Neural cell (in vitro differentiated cells): ENCODE measurements around the gene HPD. TPM values are rescaled to one million over a fixed set of nuclear protein-coding genes. Genes with fewer than 3 reads are reported as not detected.

ENCODE experiments used
- H2AFZ ChIP-seq: fragments of 200-600, 300-800 bp; sonication (generic), shearing (Covaris generic); 2 replicates; pipeline ENCODE4 v1.6.0; 2014; ENCODE audit warnings: low read depth, mild to moderate bottlenecking, antibody characterized with exemption, low read length, moderate library complexity
- H3F3A ChIP-seq: fragments of 200-600 bp; shearing (Covaris generic); 2 replicates; pipeline ENCODE4 v1.6.1; 2016; ENCODE audit warnings: mild to moderate bottlenecking, moderate library complexity, mixed read lengths, antibody characterized with exemption, low read length; ENCODE audit not compliant: insufficient read depth, poor library complexity, severe bottlenecking
- H3K27ac ChIP-seq: fragments of 200-600, 300-800 bp; sonication (generic), shearing (Covaris generic); 2 replicates; pipeline ENCODE4 v1.5.1; 2014; ENCODE audit warnings: mild to moderate bottlenecking, low read length, moderate library complexity
- H3K27me3 ChIP-seq: fragments of 300-800, 200-600 bp; sonication (generic), shearing (Covaris generic); 2 replicates; pipeline ENCODE4 v1.6.0; 2014; ENCODE audit warnings: mild to moderate bottlenecking, low read depth, low read length, moderate library complexity; ENCODE audit not compliant: insufficient read depth
- H3K36me3 ChIP-seq: fragments of 300-800, 200-600 bp; sonication (generic), shearing (Covaris generic); 2 replicates; pipeline ENCODE4 v1.5.1; 2014; ENCODE audit warnings: mild to moderate bottlenecking, antibody characterized with exemption, low read length, moderate library complexity; ENCODE audit not compliant: insufficient read depth
- H3K4me2 ChIP-seq: fragments of 300-800, 200-600 bp; sonication (generic), shearing (Covaris generic); 2 replicates; pipeline ENCODE4 v1.6.0; 2014; ENCODE audit warnings: mild to moderate bottlenecking, low read length
- H3K4me3 ChIP-seq: fragments of 300-800, 200-600 bp; sonication (generic), shearing (Covaris generic); 2 replicates; pipeline ENCODE4 v1.5.1; 2014; ENCODE audit warnings: mild to moderate bottlenecking, low read length, moderate library complexity
- H3K79me2 ChIP-seq: fragments of 200-600 bp; shearing (Covaris generic); replicated peaks from 2 replicates; pipeline ENCODE4 v1.6.0; 2014; ENCODE audit warnings: mild to moderate bottlenecking, low read length, moderate library complexity; ENCODE audit not compliant: insufficient read depth
- H3K9ac ChIP-seq: fragments of 300-800, 200-600 bp; sonication (generic), shearing (Covaris generic); 2 replicates; pipeline ENCODE4 v1.6.1; 2016; ENCODE audit warnings: mild to moderate bottlenecking, low read length, mixed read lengths
- H3K9me2 ChIP-seq: fragments of 200-600 bp; shearing (Covaris generic); 2 replicates; pipeline ENCODE4 v1.6.1; 2016; ENCODE audit warnings: mild to moderate bottlenecking, low read length, mixed read lengths; ENCODE audit not compliant: insufficient read depth
- H3K9me3 ChIP-seq: fragments of 200-600, 300-800 bp; sonication (generic), shearing (Covaris generic); 2 replicates; pipeline ENCODE4 v1.6.1; 2016; ENCODE audit warnings: mild to moderate bottlenecking, mixed run types, low read length, moderate library complexity, mixed read lengths
- H4K20me1 ChIP-seq: fragments of 200-600 bp; shearing (Covaris generic); 2 replicates; pipeline ENCODE4 v1.6.1; 2016; ENCODE audit warnings: mild to moderate bottlenecking, mixed run types; ENCODE audit not compliant: insufficient read depth
- CTCF ChIP-seq: fragments of 450-650 bp; IDR thresholded peaks from 2 replicates; pipeline ENCODE4 v1.5.1; 2014; ENCODE audit warnings: antibody characterized with exemption, mild to moderate bottlenecking, moderate library complexity; ENCODE audit not compliant: poor library complexity, severe bottlenecking
- EP300 ChIP-seq: fragments of 450-650 bp; conservative IDR thresholded peaks from 2 replicates; pipeline ENCODE4 v1.6.1; 2014; ENCODE audit warnings: antibody characterized with exemption, mild to moderate bottlenecking, moderate library complexity; ENCODE audit not compliant: poor library complexity, severe bottlenecking
- EZH2 ChIP-seq: fragments of 200-600, 300-800 bp; shearing (Covaris generic), sonication (generic); IDR thresholded peaks from 2 replicates; pipeline ENCODE4 v1.6.1; 2014; ENCODE audit warnings: antibody characterized with exemption, low read length, borderline replicate concordance, mild to moderate bottlenecking; ENCODE audit not compliant: insufficient read depth, poor library complexity, severe bottlenecking
- MXI1 ChIP-seq: fragments of 450-650 bp; conservative IDR thresholded peaks from 2 replicates; pipeline ENCODE4 v1.6.1; 2014; ENCODE audit warnings: antibody characterized with exemption, mild to moderate bottlenecking; ENCODE audit not compliant: poor library complexity, severe bottlenecking
- POLR2AphosphoS5 ChIP-seq: IDR thresholded peaks from 2 replicates; pipeline ENCODE4 v1.6.1; 2012
- RAD21 ChIP-seq: fragments of 450-650 bp; conservative IDR thresholded peaks from 2 replicates; pipeline ENCODE4 v1.6.1; 2014; ENCODE audit warnings: antibody characterized with exemption, mild to moderate bottlenecking, moderate library complexity
- SMC3 ChIP-seq: fragments of 450-650 bp; conservative IDR thresholded peaks from 2 replicates; pipeline ENCODE4 v1.6.1; 2014; ENCODE audit warnings: antibody characterized with exemption, mild to moderate bottlenecking, moderate library complexity; ENCODE audit not compliant: poor library complexity
- TAF1 ChIP-seq: IDR thresholded peaks from 2 replicates; pipeline ENCODE4 v1.6.1; 2012; ENCODE audit warnings: low read depth
- polyA plus RNA-seq: library from polyadenylated mRNA; depleted of rRNA; stranded (reverse); fragments of >200 nt; gene quantifications from 2 replicates; pipeline ENCODE4 v1.2.3, GENCODE V29; 2014
- TF ChIP-seq, protein P1 (sequence below): IDR thresholded peaks from 2 replicates; pipeline ENCODE4 v1.6.1; 2012; ENCODE audit warnings: borderline replicate concordance

Gene HPD
- polyA plus RNA-seq, 1 donor from 2014 or later, result not detected

GRCh38 chr12:121810833-121811433, 47.7 kb downstream of the HPD start:
- peak overlapping the region; percentile 61 for H3K9ac ChIP-seq

DNA sequence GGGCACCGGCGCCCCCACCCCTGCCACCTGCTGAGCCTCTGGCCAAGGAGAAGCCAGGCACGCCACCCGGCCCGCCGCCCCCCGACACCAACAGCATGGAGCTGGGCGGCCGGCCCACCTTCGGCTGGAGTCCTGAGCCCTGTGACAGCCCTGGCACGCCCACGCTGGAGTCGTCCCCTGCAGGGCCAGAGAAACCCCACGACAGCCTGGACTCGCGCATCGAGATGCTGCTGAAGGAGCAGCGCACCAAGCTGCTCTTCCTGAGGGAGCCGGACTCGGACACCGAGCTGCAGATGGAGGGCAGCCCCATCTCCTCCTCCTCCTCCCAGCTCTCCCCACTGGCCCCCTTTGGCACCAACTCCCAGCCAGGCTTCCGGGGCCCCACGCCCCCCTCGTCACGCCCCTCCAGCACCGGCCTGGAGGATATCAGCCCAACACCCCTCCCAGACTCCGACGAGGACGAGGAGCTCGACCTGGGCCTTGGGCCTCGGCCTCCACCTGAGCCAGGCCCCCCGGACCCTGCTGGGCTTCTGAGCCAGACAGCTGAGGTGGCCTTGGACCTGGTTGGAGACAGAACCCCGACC, 48.3 kb downstream of the HPD start:
- H3K9me3 ChIP-seq, result no peaks in the 10 kb centered on the region
- H3K9me2 ChIP-seq, result no peaks in the 10 kb centered on the region
- no peak overlapping the region for H3K27ac ChIP-seq
- H3K4me2 ChIP-seq, result no peak overlapping the region
- no peak overlapping the region for H3K9ac ChIP-seq
- TF ChIP-seq RAD21 (no peak), POLR2AphosphoS5 (no peak), CTCF (no peak), EP300 (no peak), SMC3 (no peak), EZH2 (no peak), MXI1 (no peak), TAF1 (no peak)
- TF ChIP-seq, protein P1, sequence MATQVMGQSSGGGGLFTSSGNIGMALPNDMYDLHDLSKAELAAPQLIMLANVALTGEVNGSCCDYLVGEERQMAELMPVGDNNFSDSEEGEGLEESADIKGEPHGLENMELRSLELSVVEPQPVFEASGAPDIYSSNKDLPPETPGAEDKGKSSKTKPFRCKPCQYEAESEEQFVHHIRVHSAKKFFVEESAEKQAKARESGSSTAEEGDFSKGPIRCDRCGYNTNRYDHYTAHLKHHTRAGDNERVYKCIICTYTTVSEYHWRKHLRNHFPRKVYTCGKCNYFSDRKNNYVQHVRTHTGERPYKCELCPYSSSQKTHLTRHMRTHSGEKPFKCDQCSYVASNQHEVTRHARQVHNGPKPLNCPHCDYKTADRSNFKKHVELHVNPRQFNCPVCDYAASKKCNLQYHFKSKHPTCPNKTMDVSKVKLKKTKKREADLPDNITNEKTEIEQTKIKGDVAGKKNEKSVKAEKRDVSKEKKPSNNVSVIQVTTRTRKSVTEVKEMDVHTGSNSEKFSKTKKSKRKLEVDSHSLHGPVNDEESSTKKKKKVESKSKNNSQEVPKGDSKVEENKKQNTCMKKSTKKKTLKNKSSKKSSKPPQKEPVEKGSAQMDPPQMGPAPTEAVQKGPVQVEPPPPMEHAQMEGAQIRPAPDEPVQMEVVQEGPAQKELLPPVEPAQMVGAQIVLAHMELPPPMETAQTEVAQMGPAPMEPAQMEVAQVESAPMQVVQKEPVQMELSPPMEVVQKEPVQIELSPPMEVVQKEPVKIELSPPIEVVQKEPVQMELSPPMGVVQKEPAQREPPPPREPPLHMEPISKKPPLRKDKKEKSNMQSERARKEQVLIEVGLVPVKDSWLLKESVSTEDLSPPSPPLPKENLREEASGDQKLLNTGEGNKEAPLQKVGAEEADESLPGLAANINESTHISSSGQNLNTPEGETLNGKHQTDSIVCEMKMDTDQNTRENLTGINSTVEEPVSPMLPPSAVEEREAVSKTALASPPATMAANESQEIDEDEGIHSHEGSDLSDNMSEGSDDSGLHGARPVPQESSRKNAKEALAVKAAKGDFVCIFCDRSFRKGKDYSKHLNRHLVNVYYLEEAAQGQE, result no peak
- peak overlapping the region; percentile 81 for H3K4me3 ChIP-seq
- H3K36me3 ChIP-seq, result no peaks in the 10 kb centered on the region
- H3F3A ChIP-seq, result no peaks in the 10 kb centered on the region
- peaks cover 46% of the 10 kb centered on the region for H4K20me1 ChIP-seq
- H2AFZ ChIP-seq, result no peak overlapping the region
- H3K27me3 ChIP-seq, result no peaks in the 10 kb centered on the region
- H3K79me2 ChIP-seq, result peaks cover 91% of the 10 kb centered on the region

More at GRCh38 chr12:121810833-121811433, 47.7 kb downstream of the HPD start:
- no peaks in the 10 kb centered on the region for H3K27me3 ChIP-seq
- no peaks in the 10 kb centered on the region for H3K9me2 ChIP-seq
- H3K79me2 ChIP-seq, result peaks cover 84% of the 10 kb centered on the region
- no peaks in the 10 kb centered on the region for H3F3A ChIP-seq
- H3K27ac ChIP-seq, result no peak overlapping the region
- peaks cover 42% of the 10 kb centered on the region for H4K20me1 ChIP-seq
- H3K36me3 ChIP-seq, result no peaks in the 10 kb centered on the region
- peak overlapping the region; percentile 96 for H3K4me2 ChIP-seq
- no peak for TF ChIP-seq POLR2AphosphoS5
- TF ChIP-seq EZH2, result no peak
- TF ChIP-seq TAF1, result no peak
- no peak for TF ChIP-seq SMC3
- no peak for TF ChIP-seq CTCF
- no peak for TF ChIP-seq RAD21
- H3K9me3 ChIP-seq, result no peaks in the 10 kb centered on the region
- peak overlapping the region; percentile 81 for H3K4me3 ChIP-seq
- H2AFZ ChIP-seq, result no peak overlapping the region
